IgD-negative memory B cell (primary cell): ENCODE results near the gene POLE. TPM values are rescaled to one million over a fixed set of nuclear protein-coding genes. Genes with fewer than 3 reads are reported as not detected.

ENCODE experiments used
- H3K27ac Mint-ChIP-seq, 3 donors: one replicate each; pipeline ENCODE4 v1.8.0; 2020 to 2022; ENCODE audit warnings: mild to moderate bottlenecking in 3 of 3, mixed read lengths in 3 of 3, moderate library complexity in 1 of 3
- H3K27me3 Mint-ChIP-seq: one replicate; pipeline ENCODE4 v1.8.0; 2021; ENCODE audit warnings: mixed read lengths
- H3K36me3 Mint-ChIP-seq: one replicate; pipeline ENCODE4 v1.8.0; 2020; ENCODE audit warnings: mild to moderate bottlenecking, mixed read lengths
- H3K4me1 Mint-ChIP-seq, 3 donors: one replicate each; pipeline ENCODE4 v1.8.0; 2020 to 2022; ENCODE audit warnings: mixed read lengths in 3 of 3, mild to moderate bottlenecking in 1 of 3
- H3K4me3 Mint-ChIP-seq, 4 donors: one replicate each; pipeline ENCODE4 v1.8.0; 2020 to 2022; ENCODE audit warnings: mild to moderate bottlenecking in 4 of 4, mixed read lengths in 4 of 4, moderate library complexity in 3 of 4
- H3K9me3 Mint-ChIP-seq, 3 donors: one replicate each; pipeline ENCODE4 v1.8.0; 2020 to 2021; ENCODE audit warnings: mixed read lengths in 3 of 3, mild to moderate bottlenecking in 1 of 3
- polyA plus RNA-seq: library from polyadenylated mRNA; unstranded; fragments of 300-500 nt; fragmentation: Illumina TruSeq; gene quantifications from one replicate; pipeline ENCODE4 v1.2.3, GENCODE V29; 2021

The POLE gene
- polyA plus RNA-seq, 1 donor from 2014 or later: 3.4 TPM

- H3K4me1 Mint-ChIP-seq: peaks cover 3 to 11% (median 11%) of the 10 kb centered on the region in 3 donors
- peaks cover 1 to 4% (median 3%) of the 10 kb centered on the region in 3 donors for H3K9me3 Mint-ChIP-seq
- no peaks in the 10 kb centered on the region for H3K36me3 Mint-ChIP-seq
- H3K4me3 Mint-ChIP-seq: no peak overlapping the region
- H3K27ac Mint-ChIP-seq: no peak overlapping the region
- H3K27me3 Mint-ChIP-seq: peaks cover 23% of the 10 kb centered on the region
Measured at GRCh38 chr12:132614861-132615578, 72.1 kb downstream of the POLE start.

GRCh38 chr12:132614029-132614428 is 73.1 kb downstream of the POLE start:
- Mint-ChIP-seq H3K27ac (no peak overlapping the region), H3K36me3 (no peaks in the 10 kb centered on the region), H3K4me1 (peaks cover 3 to 12% (median 11%) of the 10 kb centered on the region in 3 donors), H3K4me3 (no peak overlapping the region), H3K9me3 (peaks cover 1 to 4% (median 3%) of the 10 kb centered on the region in 3 donors), H3K27me3 (peaks cover 28% of the 10 kb centered on the region)

GRCh38 chr12:132611620-132612019 is 75.5 kb downstream of the POLE start:
- no peaks in the 10 kb centered on the region for H3K9me3 Mint-ChIP-seq
- H3K27me3 Mint-ChIP-seq: peaks cover 35% of the 10 kb centered on the region
- H3K4me3 Mint-ChIP-seq: no peak overlapping the region
- peaks cover 3 to 10% (median 6%) of the 10 kb centered on the region in 3 donors for H3K4me1 Mint-ChIP-seq
- no peaks in the 10 kb centered on the region for H3K36me3 Mint-ChIP-seq
- no peak overlapping the region for H3K27ac Mint-ChIP-seq

- Mint-ChIP-seq H3K36me3 (no peaks in the 10 kb centered on the region), H3K27ac (no peak overlapping the region), H3K4me3 (no peak overlapping the region), H3K9me3 (no peaks in the 10 kb centered on the region), H3K4me1 (peaks cover 3 to 10% (median 6%) of the 10 kb centered on the region in 3 donors), H3K27me3 (peaks cover 39% of the 10 kb centered on the region)
Measured at GRCh38 chr12:132610866-132611602, 76.1 kb downstream of the POLE start.

- H3K9me3 Mint-ChIP-seq: no peaks in the 10 kb centered on the region
- H3K36me3 Mint-ChIP-seq: no peaks in the 10 kb centered on the region
- H3K4me1 Mint-ChIP-seq: peaks cover 3 to 10% (median 6%) of the 10 kb centered on the region in 3 donors
- H3K27ac Mint-ChIP-seq: no peak within 1 kb of the TSS
- peak within 1 kb of the TSS in 3 of 4 donors; percentile 46 to 81 (median 77) for H3K4me3 Mint-ChIP-seq
- H3K27me3 Mint-ChIP-seq: peaks cover 36% of the 10 kb centered on the region
Measured at GRCh38 chr12:132610051-132610759, 76.9 kb downstream of the POLE start, which contains the start of gene LRCOL1. LRCOL1 (minus strand) TSS chr12:132610582; CDS start chr12:132606251, 4,331 bp downstream.

GRCh38 chr12:132608231-132609171 is 78.6 kb downstream of the POLE start:
- Mint-ChIP-seq H3K27me3 (peaks cover 39% of the 10 kb centered on the region), H3K9me3 (no peaks in the 10 kb centered on the region), H3K4me1 (peaks cover 0 to 5% (median 3%) of the 10 kb centered on the region in 3 donors), H3K27ac (no peak overlapping the region), H3K36me3 (no peaks in the 10 kb centered on the region), H3K4me3 (no peak overlapping the region)

GRCh38 chr12:132606927-132607326 is 80.2 kb downstream of the POLE start:
- H3K9me3 Mint-ChIP-seq: no peaks in the 10 kb centered on the region
- no peak overlapping the region for H3K4me3 Mint-ChIP-seq
- no peaks in the 10 kb centered on the region for H3K36me3 Mint-ChIP-seq
- peaks cover 0 to 8% (median 4%) of the 10 kb centered on the region in 3 donors for H3K4me1 Mint-ChIP-seq
- peak overlapping the region in 1 of 3 donors; percentile 27 for H3K27ac Mint-ChIP-seq
- peaks cover 49% of the 10 kb centered on the region for H3K27me3 Mint-ChIP-seq

- no peak overlapping the region for H3K27ac Mint-ChIP-seq
- H3K27me3 Mint-ChIP-seq: peaks cover 49% of the 10 kb centered on the region
- no peaks in the 10 kb centered on the region for H3K36me3 Mint-ChIP-seq
- H3K4me1 Mint-ChIP-seq: peaks cover 0 to 8% (median 4%) of the 10 kb centered on the region in 3 donors
- no peaks in the 10 kb centered on the region for H3K9me3 Mint-ChIP-seq
- H3K4me3 Mint-ChIP-seq: peak overlapping the region in 1 of 4 donors; percentile 72
Measured at GRCh38 chr12:132606466-132606865, 80.7 kb downstream of the POLE start.

GRCh38 chr12:132605892-132606291 is 81.2 kb downstream of the POLE start:
- peaks cover 51% of the 10 kb centered on the region for H3K27me3 Mint-ChIP-seq
- H3K4me3 Mint-ChIP-seq: no peak overlapping the region
- H3K9me3 Mint-ChIP-seq: no peaks in the 10 kb centered on the region
- no peaks in the 10 kb centered on the region for H3K36me3 Mint-ChIP-seq
- no peak overlapping the region for H3K27ac Mint-ChIP-seq
- peaks cover under 1 to 11% (median 4%) of the 10 kb centered on the region in 3 donors for H3K4me1 Mint-ChIP-seq

- Mint-ChIP-seq H3K4me3 (no peak overlapping the region), H3K27ac (no peak overlapping the region), H3K4me1 (peaks cover 1 to 8% (median 3%) of the 10 kb centered on the region in 3 donors), H3K27me3 (peaks cover 47% of the 10 kb centered on the region), H3K36me3 (no peaks in the 10 kb centered on the region), H3K9me3 (no peaks in the 10 kb centered on the region)
Measured at GRCh38 chr12:132604668-132605441, 82.3 kb downstream of the POLE start.

GRCh38 chr12:132604151-132604618 is 83.0 kb downstream of the POLE start:
- no peaks in the 10 kb centered on the region for H3K36me3 Mint-ChIP-seq
- H3K27ac Mint-ChIP-seq: no peak overlapping the region
- H3K9me3 Mint-ChIP-seq: no peaks in the 10 kb centered on the region
- H3K4me1 Mint-ChIP-seq: peaks cover 1 to 10% (median 3%) of the 10 kb centered on the region in 3 donors
- H3K27me3 Mint-ChIP-seq: peaks cover 43% of the 10 kb centered on the region
- H3K4me3 Mint-ChIP-seq: no peak overlapping the region

- Mint-ChIP-seq H3K4me1 (peaks cover 3 to 13% (median 5%) of the 10 kb centered on the region in 3 donors), H3K4me3 (peak overlapping the region in 1 of 4 donors; percentile 40), H3K9me3 (no peaks in the 10 kb centered on the region), H3K36me3 (no peaks in the 10 kb centered on the region), H3K27me3 (peaks cover 38% of the 10 kb centered on the region), H3K27ac (no peak overlapping the region)
Measured at GRCh38 chr12:132603240-132604150, 83.6 kb downstream of the POLE start.
